ENCODE results near the gene MRTFB. TPM values are rescaled to one million over a fixed set of nuclear protein-coding genes. Genes with fewer than 3 reads are reported as not detected.

Gene MRTFB
- total and polyA plus RNA-seq, 12 donors = 4.1 to 41.8 (median 32.5) TPM

- Histone ChIP-seq H3K9me3 (no peaks in the 10 kb centered on the region), H3K36me3 (no peaks in the 10 kb centered on the region), H3K27ac (peak overlapping the region; percentile 32 to 86 (median 78)), H3K27me3 (no peaks in the 10 kb centered on the region), H3K4me3 (peak overlapping the region; percentile 13 to 63 (median 50)), H3K4me1 (peaks cover 4 to 77% (median 46%) of the 10 kb centered on the region in 9 donors)
- DNase-seq (peak; percentile 27 to 56), ATAC-seq (peak; percentile 55 to 81 (median 72))
- peak in 7 of 9 donors; percentile 29 to 63 (median 56) for TF ChIP-seq CTCF (IDR thresholded peaks at IDR 0.05)
- intact Hi-C loops (cut with DNase I) = loop anchor here in 8 of 10 donors (5.0 to 10.0 kb wide), 13 partner anchors 56 to 264 kb away; partner anchors contain the start of genes ERCC4 (in 4 of the 8) and MRTFB (in 3 of the 8)
- WGBS, 2 donors = 13 to 27% methylated on average over 10 of the region's 10 CpGs
These were observed 115.1 kb downstream of the MRTFB start for GRCh38 chr16:14186007-14186794.

DNA sequence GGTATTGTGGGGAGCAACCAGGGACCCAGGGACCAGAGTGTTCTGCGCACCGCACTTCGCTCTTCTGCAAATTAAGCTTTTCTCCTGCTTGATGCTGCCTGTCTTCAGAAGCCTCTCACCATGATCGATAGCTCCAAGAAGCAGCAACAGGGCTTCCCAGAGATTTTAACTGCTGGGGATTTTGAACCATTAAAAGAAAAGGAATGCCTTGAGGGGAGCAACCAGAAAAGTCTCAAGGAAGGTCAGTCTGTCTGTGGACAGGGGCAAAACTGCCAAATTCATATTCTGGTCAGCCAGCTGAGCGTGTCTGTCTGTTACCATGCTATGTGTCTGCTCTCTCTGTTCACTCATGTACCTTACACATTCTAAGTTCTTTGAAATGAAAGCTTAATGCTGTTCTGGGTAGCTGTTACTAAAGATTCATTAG, 115.7 kb downstream of the MRTFB start:
- TF ChIP-seq CTCF (IDR thresholded peaks at IDR 0.05) = no peak
- 42 to 46% methylated on average over 5 of the region's 5 CpGs for WGBS, 2 donors
- peak overlapping the region; percentile 13 to 63 (median 50) for H3K4me3 ChIP-seq
- H3K27me3 ChIP-seq = no peaks in the 10 kb centered on the region
- no peaks in the 10 kb centered on the region for H3K36me3 ChIP-seq
- H3K27ac ChIP-seq = peak overlapping the region; percentile 32 to 86 (median 78)
- intact Hi-C loops (cut with DNase I) = loop anchor here in 8 of 10 donors (5.0 to 10.0 kb wide), 13 partner anchors 55 to 265 kb away; partner anchors contain the start of genes ERCC4 (in 4 of the 8) and MRTFB (in 3 of the 8)
- H3K4me1 ChIP-seq = peaks cover 4 to 72% (median 43%) of the 10 kb centered on the region in 9 donors
- no peaks in the 10 kb centered on the region for H3K9me3 ChIP-seq
- ATAC-seq = peak; percentile 50 to 74 (median 65)
- DNase-seq = no peak

- intact Hi-C loops (cut with DNase I) = loop anchor here in 8 of 10 donors (5.0 to 10.0 kb wide), 13 partner anchors 55 to 265 kb away; partner anchors contain the start of genes ERCC4 (in 4 of the 8) and MRTFB (in 3 of the 8)
- H3K9me3 ChIP-seq = no peaks in the 10 kb centered on the region
- H3K4me3 ChIP-seq = peak overlapping the region in 9 of 10 donors; percentile 36 to 63 (median 54)
- peak in 5 of 8 donors; percentile 64 to 69 (median 65) for ATAC-seq
- TF ChIP-seq CTCF (IDR thresholded peaks at IDR 0.05) = no peak
- no peak for DNase-seq
- 48 to 49% methylated on average over 10 of the region's 10 CpGs for WGBS, 2 donors
- H3K27ac ChIP-seq = peak overlapping the region in 9 of 10 donors; percentile 33 to 86 (median 79)
- H3K4me1 ChIP-seq = peaks cover 4 to 73% (median 40%) of the 10 kb centered on the region in 9 donors
- no peaks in the 10 kb centered on the region for H3K27me3 ChIP-seq
- no peaks in the 10 kb centered on the region for H3K36me3 ChIP-seq
These were observed 116.6 kb downstream of the MRTFB start for GRCh38 chr16:14187517-14188338.
